Fibroblast of mammary gland (primary cell): ENCODE data around the gene RNF4.

Experiments used
- DNase-seq: peaks from one replicate; pipeline ENCODE4 v3.0.0-alpha.2; 2010; ENCODE audit warnings: low read depth
- H3K4me3 ChIP-seq: 2 replicates; pipeline ENCODE4 v1.5.1; 2011; ENCODE audit warnings: low read depth, mild to moderate bottlenecking, low read length, moderate library complexity; ENCODE audit not compliant: control insufficient read depth
- CTCF ChIP-seq: conservative IDR thresholded peaks from 2 replicates; pipeline ENCODE4 v1.5.1; 2011; ENCODE audit warnings: low read depth, low read length, inconsistent platforms; ENCODE audit not compliant: control insufficient read depth, insufficient read depth

RNF4 gene

GRCh38 chr4:2449511-2450392 lies 19.2 kb upstream of the RNF4 start:
- TF ChIP-seq CTCF = no peak
- no peak for DNase-seq
- no peak overlapping the region for H3K4me3 ChIP-seq

- no peak for TF ChIP-seq CTCF
- H3K4me3 ChIP-seq = no peak overlapping the region
- DNase-seq = no peak
Observed at GRCh38 chr4:2450394-2451035, 18.4 kb upstream of the RNF4 start.

GRCh38 chr4:2451036-2451520 lies 17.8 kb upstream of the RNF4 start:
- DNase-seq = no peak
- no peak for TF ChIP-seq CTCF

GRCh38 chr4:2451821-2452785 lies 16.8 kb upstream of the RNF4 start:
- TF ChIP-seq CTCF = no peak
- no peak for DNase-seq
- H3K4me3 ChIP-seq = no peak overlapping the region

More at GRCh38 chr4:2451036-2451520, 17.8 kb upstream of the RNF4 start:
- H3K4me3 ChIP-seq = no peak overlapping the region

- DNase-seq = no peak
- no peak overlapping the region for H3K4me3 ChIP-seq
- TF ChIP-seq CTCF = no peak
Observed at GRCh38 chr4:2457481-2458295, 11.2 kb upstream of the RNF4 start.
